Gastroesophageal sphincter (tissue), 4 donors: Measurements from ENCODE around the gene AMOTL1. TPM values are rescaled to one million over a fixed set of nuclear protein-coding genes. Genes with fewer than 3 reads are reported as not detected.

Experiments
- ATAC-seq: fragments of 150-250 bp; one replicate; pipeline ENCODE4 v1.9.1; 2016; ENCODE audit warnings: mild to moderate bottlenecking, moderate library complexity
- H3K27ac ChIP-seq, 4 donors: fragments of 200-600 bp; sonication (generic) in 3 of 4; 1 replicate in 3 of 4; 2 replicates in 1 of 4; pipeline ENCODE4 v1.5.1; 2016 to 2019
- H3K27me3 ChIP-seq: fragments of 200-600 bp; sonication (generic); one replicate; pipeline ENCODE4 v1.5.1; 2019
- H3K36me3 ChIP-seq, 2 donors: fragments of 200-600 bp; sonication (generic); one replicate each; pipeline ENCODE4 v1.5.1; 2019; ENCODE audit warnings: control low read depth in 1 of 2
- H3K4me1 ChIP-seq, 3 donors: fragments of 200-600 bp; sonication (generic); 1 replicate in 2 of 3; 2 replicates in 1 of 3; pipeline ENCODE4 v1.5.1; 2016 to 2019; ENCODE audit warnings: control low read depth in 2 of 3
- H3K4me3 ChIP-seq, 2 donors: fragments of 200-600 bp; sonication (generic); one replicate each; pipeline ENCODE4 v1.5.1; 2019; ENCODE audit warnings: mild to moderate bottlenecking in 1 of 2, moderate library complexity in 1 of 2
- H3K9me3 ChIP-seq, 3 donors: fragments of 200-600 bp; sonication (generic); one replicate each; pipeline ENCODE4 v1.5.1; 2017 to 2019; ENCODE audit warnings: control low read depth in 2 of 3
- CTCF ChIP-seq, 4 experiments: fragments of 200-600 bp in 2 of 4; fragments of 450-650 bp in 2 of 4; sonication (generic) in 1 of 4; IDR thresholded peaks; one replicate each; pipeline ENCODE4 v1.5.1; 2017 to 2019; ENCODE audit warnings: antibody characterized with exemption in 4 of 4, mild to moderate bottlenecking in 2 of 4, moderate library complexity in 2 of 4
- EP300 ChIP-seq: sonication (generic); formaldehyde crosslinking; IDR thresholded peaks from one replicate; pipeline ENCODE4 v1.6.1; 2017; ENCODE audit warnings: antibody characterized with exemption, mild to moderate bottlenecking
- POLR2A ChIP-seq, 2 donors: fragments of 450-650 bp; IDR thresholded peaks; one replicate each; pipeline ENCODE4 v1.6.1; 2017; ENCODE audit warnings: antibody characterized with exemption in 2 of 2, mild to moderate bottlenecking in 2 of 2, moderate library complexity in 1 of 2
- POLR2AphosphoS5 ChIP-seq: sonication (generic); formaldehyde crosslinking; IDR thresholded peaks from one replicate; pipeline ENCODE4 v1.6.1; 2017; ENCODE audit warnings: antibody characterized with exemption
- WGBS, 2 donors: methylation state at CpG; one replicate each; pipeline ENCODE4 v1.1.5; 2018; ENCODE audit warnings: low coverage in 1 of 2; 5-methylcytosine and 5-hydroxymethylcytosine counted together
- total RNA-seq, 4 donors: library from RNA; depleted of rRNA; stranded (reverse); fragments of >200 nt; gene quantifications; one replicate each; pipeline ENCODE4 v1.1.0, GENCODE V29; 2016

The AMOTL1 gene
- total RNA-seq, 4 donors from 2014 or later, result 136 to 215 (median 176) TPM

GRCh38 chr11:94828088-94828487 is 59.9 kb downstream of the AMOTL1 start:
- no peak overlapping the region for H3K4me3 ChIP-seq
- no peak for ATAC-seq
- TF ChIP-seq POLR2AphosphoS5, result no peak
- no peak for TF ChIP-seq POLR2A (IDR thresholded peaks at IDR 0.05)
- TF ChIP-seq CTCF (IDR thresholded peaks at IDR 0.05), result no peak
- TF ChIP-seq EP300, result no peak
- peaks cover 0 to 93% of the 10 kb centered on the region in 2 donors for H3K36me3 ChIP-seq
- H3K27ac ChIP-seq, result peak overlapping the region in 2 of 4 donors; percentile 12 to 37
- no peaks in the 10 kb centered on the region for H3K9me3 ChIP-seq
- H3K4me1 ChIP-seq, result peaks cover 17 to 83% (median 25%) of the 10 kb centered on the region in 3 donors
- no peaks in the 10 kb centered on the region for H3K27me3 ChIP-seq

GRCh38 chr11:94830722-94831510 is 62.8 kb downstream of the AMOTL1 start:
- TF ChIP-seq POLR2A (IDR thresholded peaks at IDR 0.05) (no peak), EP300 (no peak)
- WGBS, 2 donors, result 53 to 62% methylated on average over 3 to 5 of the region's 5 CpGs
- Histone ChIP-seq H3K4me3 (no peak overlapping the region), H3K36me3 (peaks cover 0 to 80% of the 10 kb centered on the region in 2 donors), H3K27ac (peak overlapping the region in 2 of 4 donors; percentile 2 to 73), H3K9me3 (no peaks in the 10 kb centered on the region), H3K27me3 (no peaks in the 10 kb centered on the region), H3K4me1 (peaks cover 4 to 83% (median 36%) of the 10 kb centered on the region in 3 donors)
- no peak for ATAC-seq

GRCh38 chr11:94831529-94831928 is 63.4 kb downstream of the AMOTL1 start:
- ATAC-seq, result no peak
- TF ChIP-seq POLR2A (IDR thresholded peaks at IDR 0.05) (no peak), EP300 (no peak), POLR2AphosphoS5 (no peak), CTCF (IDR thresholded peaks at IDR 0.05) (no peak)
- WGBS, 2 donors, result 33 to 69% methylated on average over 1 to 2 of the region's 3 CpGs
- peaks cover 4 to 83% (median 36%) of the 10 kb centered on the region in 3 donors for H3K4me1 ChIP-seq
- no peak overlapping the region for H3K4me3 ChIP-seq
- peak overlapping the region in 2 of 4 donors; percentile 2 to 73 for H3K27ac ChIP-seq
- H3K9me3 ChIP-seq, result no peaks in the 10 kb centered on the region
- no peaks in the 10 kb centered on the region for H3K27me3 ChIP-seq
- peaks cover 0 to 74% of the 10 kb centered on the region in 2 donors for H3K36me3 ChIP-seq

- H3K27ac ChIP-seq, result peak overlapping the region in 3 of 4 donors; percentile 44 to 73 (median 70)
- WGBS, 2 donors, result 83 to 84% methylated on average over 4 of the region's 4 CpGs
- no peak for TF ChIP-seq EP300
- TF ChIP-seq CTCF (IDR thresholded peaks at IDR 0.05), result no peak
- TF ChIP-seq POLR2AphosphoS5, result peak; percentile 15
- peaks cover 0 to 63% of the 10 kb centered on the region in 2 donors for H3K36me3 ChIP-seq
- no peak for ATAC-seq
- H3K4me3 ChIP-seq, result no peak overlapping the region
- H3K9me3 ChIP-seq, result no peaks in the 10 kb centered on the region
- no peaks in the 10 kb centered on the region for H3K27me3 ChIP-seq
- H3K4me1 ChIP-seq, result peaks cover 8 to 88% (median 39%) of the 10 kb centered on the region in 3 donors
Measured at GRCh38 chr11:94832604-94833235, 64.6 kb downstream of the AMOTL1 start.

GRCh38 chr11:94834911-94835593 is 66.9 kb downstream of the AMOTL1 start:
- Histone ChIP-seq H3K27ac (peak overlapping the region; percentile 38 to 73 (median 67)), H3K4me3 (no peak overlapping the region), H3K4me1 (peaks cover 8 to 97% (median 39%) of the 10 kb centered on the region in 3 donors), H3K9me3 (no peaks in the 10 kb centered on the region), H3K27me3 (no peaks in the 10 kb centered on the region), H3K36me3 (peaks cover 0 to 48% of the 10 kb centered on the region in 2 donors)
- TF ChIP-seq POLR2A (IDR thresholded peaks at IDR 0.05) (no peak), EP300 (no peak), POLR2AphosphoS5 (no peak), CTCF (IDR thresholded peaks at IDR 0.05) (no peak)
- WGBS, 2 donors, result 30 to 46% methylated on average over 4 of the region's 4 CpGs
- ATAC-seq, result no peak
